Transverse colon (tissue), 4 donors: ENCODE measurements around the gene ANKRD10. TPM values are rescaled to one million over a fixed set of nuclear protein-coding genes. Genes with fewer than 3 reads are reported as not detected.

Experiments used
- DNase-seq: peaks from one replicate; pipeline ENCODE4 v3.0.0-alpha.2; 2019
- H3K27ac ChIP-seq, 4 donors: fragments of 200-600 bp; sonication (generic); 2 replicates each; pipeline ENCODE4 v1.5.1; 2016 to 2018; ENCODE audit warnings: inconsistent platforms in 4 of 4
- H3K27me3 ChIP-seq: fragments of 200-600 bp; sonication (generic); 2 replicates; pipeline ENCODE4 v1.5.1; 2017; ENCODE audit warnings: inconsistent platforms
- H3K36me3 ChIP-seq, 4 donors: fragments of 200-600 bp; sonication (generic); 2 replicates each; pipeline ENCODE4 v1.5.1; 2017 to 2019; ENCODE audit warnings: inconsistent platforms in 4 of 4
- H3K4me1 ChIP-seq, 4 donors: fragments of 200-600 bp; sonication (generic); 2 replicates each; pipeline ENCODE4 v1.5.1; 2017 to 2020; ENCODE audit warnings: inconsistent platforms in 4 of 4
- H3K4me3 ChIP-seq, 4 donors: fragments of 200-600 bp; sonication (generic); 1 replicate in 1 of 4; 2 replicates in 3 of 4; pipeline versions ENCODE4 v1.5.1 to v1.6.1; 2017 to 2019; ENCODE audit warnings: inconsistent platforms in 4 of 4
- H3K9me3 ChIP-seq, 2 donors: fragments of 200-600 bp; sonication (generic); 2 replicates each; pipeline ENCODE4 v1.5.1; 2017 to 2019; ENCODE audit warnings: inconsistent platforms in 2 of 2
- CTCF ChIP-seq, 5 experiments: fragments of 200-600 bp in 3 of 5; fragments of 450-650 bp in 2 of 5; sonication (generic) in 3 of 5; IDR thresholded peaks; 1 replicate in 2 of 5; 2 replicates in 3 of 5; pipeline ENCODE4 v1.5.1; 2016 to 2017; ENCODE audit warnings: antibody characterized with exemption in 5 of 5, inconsistent platforms in 3 of 5, mild to moderate bottlenecking in 2 of 5, moderate library complexity in 1 of 5
- EP300 ChIP-seq: sonication (generic); formaldehyde crosslinking; IDR thresholded peaks from one replicate; pipeline ENCODE4 v1.6.1; 2017; ENCODE audit warnings: antibody characterized with exemption, low read depth
- POLR2A ChIP-seq: fragments of 450-650 bp; IDR thresholded peaks from one replicate; pipeline ENCODE4 v1.6.1; 2016; ENCODE audit warnings: antibody characterized with exemption, mild to moderate bottlenecking, moderate library complexity
- POLR2AphosphoS5 ChIP-seq, 3 donors: sonication (generic); formaldehyde crosslinking; IDR thresholded peaks; one replicate each; pipeline ENCODE4 v1.6.1; 2016; ENCODE audit warnings: antibody characterized with exemption in 3 of 3
- WGBS, 2 donors: methylation state at CpG; one replicate each; pipeline ENCODE4 v1.1.5; 2018; ENCODE audit warnings: low coverage in 1 of 2; 5-methylcytosine and 5-hydroxymethylcytosine counted together
- in situ Hi-C, 4 donors: fragments of 200-750 bp; cut with MboI; loops; one replicate each; pipeline versions ENCODE4 v1.15.0 to v1.15.1; 2017; ENCODE audit warnings: low sequenced_read_pairs in 3 of 4, low pct_ligation_motif_present in 1 of 4, low pct_unique_long_range_greater_than_20kb in 1 of 4
- intact Hi-C: fragments of 100-400 bp; cut with DNase I; formaldehyde crosslinking; loops from one replicate; pipeline ENCODE4 v1.15.1; 2023; ENCODE audit warnings: low total_unique reads
- total RNA-seq, 4 donors: library from RNA; depleted of rRNA; stranded (reverse); fragments of >200 nt; gene quantifications; one replicate each; pipeline ENCODE4 v1.1.0, GENCODE V29; 2016

The ANKRD10 gene
- total RNA-seq, 4 donors from 2014 or later, result 124 to 286 (median 188) TPM

- WGBS, 2 donors, result 75 to 89% methylated on average over 5 to 8 of the region's 8 CpGs
- Histone ChIP-seq H3K27me3 (peaks cover 15% of the 10 kb centered on the region), H3K9me3 (no peaks in the 10 kb centered on the region), H3K4me3 (no peak overlapping the region), H3K4me1 (peaks cover 0 to 2% (median 2%) of the 10 kb centered on the region in 4 donors), H3K36me3 (no peaks in the 10 kb centered on the region), H3K27ac (no peak overlapping the region)
- no peak for DNase-seq
- in situ Hi-C loops (loop anchor here in 3 of 4 donors (25.0 kb wide), 3 partner anchors 209 to 316 kb away; partner anchors contain the start of genes CARS2 (in 2 of the 3) and ING1 (in 2 of the 3)), intact Hi-C loops (no loop called here)
- TF ChIP-seq EP300, result no peak
- no peak for TF ChIP-seq CTCF (IDR thresholded peaks at IDR 0.05)
These were observed 6.8 kb upstream of the ANKRD10 start for GRCh38 chr13:110921695-110922094.

GRCh38 chr13:110921209-110921608, 6.3 kb upstream of the ANKRD10 start:
- H3K4me3 ChIP-seq, result no peak overlapping the region
- no peak for DNase-seq
- TF ChIP-seq CTCF (IDR thresholded peaks at IDR 0.05), result no peak
- TF ChIP-seq POLR2A, result no peak
- TF ChIP-seq EP300, result no peak
- TF ChIP-seq POLR2AphosphoS5 (IDR thresholded peaks at IDR 0.05), result no peak
- intact Hi-C loops, result no loop called here
- H3K27ac ChIP-seq, result no peak overlapping the region
- H3K36me3 ChIP-seq, result no peaks in the 10 kb centered on the region
- in situ Hi-C loops, result loop anchor here in 3 of 4 donors (25.0 kb wide), 3 partner anchors 209 to 316 kb away; partner anchors contain the start of genes CARS2 (in 2 of the 3) and ING1 (in 2 of the 3)
- no peaks in the 10 kb centered on the region for H3K9me3 ChIP-seq
- 45 to 66% methylated on average over 6 to 13 of the region's 13 CpGs for WGBS, 2 donors
- H3K27me3 ChIP-seq, result peaks cover 15% of the 10 kb centered on the region
- peaks cover 0 to 7% (median 6%) of the 10 kb centered on the region in 4 donors for H3K4me1 ChIP-seq

- Histone ChIP-seq H3K4me1 (peaks cover 0 to 10% (median 9%) of the 10 kb centered on the region in 4 donors), H3K27me3 (peaks cover 15% of the 10 kb centered on the region), H3K27ac (no peak overlapping the region), H3K9me3 (no peaks in the 10 kb centered on the region), H3K4me3 (no peak overlapping the region), H3K36me3 (no peaks in the 10 kb centered on the region)
- intact Hi-C loops (no loop called here), in situ Hi-C loops (loop anchor here in 3 of 4 donors (25.0 kb wide), 3 partner anchors 208 to 317 kb away; partner anchors contain the start of genes CARS2 (in 2 of the 3) and ING1 (in 2 of the 3))
- 79 to 80% methylated on average over 1 to 5 of the region's 5 CpGs for WGBS, 2 donors
- DNase-seq, result no peak
- TF ChIP-seq EP300, result no peak
- TF ChIP-seq POLR2A, result no peak
- no peak for TF ChIP-seq POLR2AphosphoS5 (IDR thresholded peaks at IDR 0.05)
- TF ChIP-seq CTCF (IDR thresholded peaks at IDR 0.05), result no peak
These were observed 5.2 kb upstream of the ANKRD10 start for GRCh38 chr13:110920038-110920437.

DNA sequence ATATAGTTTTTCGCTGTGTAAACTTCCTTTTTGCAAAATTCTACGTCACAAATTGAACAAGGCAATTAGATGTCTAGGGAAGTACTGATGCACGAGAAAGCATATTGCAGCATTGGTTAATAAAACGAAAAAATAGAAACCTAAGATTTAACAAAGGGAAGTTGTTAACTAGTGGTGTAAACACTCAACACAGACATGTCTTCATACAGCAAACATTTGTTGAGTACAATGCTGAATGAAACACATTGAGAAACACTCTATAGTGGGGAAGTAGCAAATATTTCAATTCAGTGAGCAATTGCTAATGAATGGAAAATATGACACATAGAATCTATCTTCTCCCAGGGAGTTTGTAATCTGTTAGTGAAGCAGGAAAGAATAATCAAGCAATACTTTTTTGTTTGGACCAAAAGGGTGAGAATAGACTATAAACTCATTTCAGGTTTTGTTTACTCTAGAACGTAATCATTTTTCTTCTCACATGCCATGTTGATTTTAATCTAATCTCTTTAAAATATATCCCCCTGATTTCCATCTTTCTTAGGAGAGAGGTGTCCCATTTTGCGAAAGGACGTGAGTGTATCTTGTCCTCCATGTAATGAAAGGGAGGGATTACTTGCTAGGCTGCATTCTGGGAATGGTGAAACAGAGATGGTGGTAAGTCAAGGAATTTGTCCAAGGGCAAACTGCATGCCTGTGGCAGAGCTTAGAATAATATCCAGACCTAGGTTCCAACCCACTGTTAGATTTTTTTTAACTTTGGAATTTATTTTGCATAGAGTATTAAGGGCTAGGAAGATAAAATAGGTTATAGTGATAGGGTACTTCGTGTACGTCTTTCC, 1.7 kb upstream of the ANKRD10 start:
- H3K9me3 ChIP-seq, result no peaks in the 10 kb centered on the region
- peak overlapping the region in 2 of 4 donors; percentile 79 to 89 for H3K4me3 ChIP-seq
- no peak for DNase-seq
- TF ChIP-seq POLR2A, result no peak
- TF ChIP-seq POLR2AphosphoS5 (IDR thresholded peaks at IDR 0.05), result peak; percentile 17 to 61 (median 45)
- intact Hi-C loops, result loop anchor here (5.0 to 10.0 kb wide), 3 partner anchors 128 to 238 kb away; partner anchors contain the start of gene ING1
- H3K27me3 ChIP-seq, result no peaks in the 10 kb centered on the region
- peak overlapping the region; percentile 98 to 100 (median 100) for H3K27ac ChIP-seq
- H3K36me3 ChIP-seq, result no peaks in the 10 kb centered on the region
- peaks cover 14 to 30% (median 27%) of the 10 kb centered on the region in 4 donors for H3K4me1 ChIP-seq
- WGBS, 2 donors, result 44% methylated on average over 9 of the region's 9 CpGs
- in situ Hi-C loops, result loop anchor here in 3 of 4 donors (25.0 kb wide), 3 partner anchors 204 to 321 kb away; partner anchors contain the start of genes CARS2 (in 2 of the 3) and ING1 (in 2 of the 3)
